ENCODE measurements around the gene SHC1. TPM values are rescaled to one million over a fixed set of nuclear protein-coding genes. Genes with fewer than 3 reads are reported as not detected.

SHC1 gene
- polyA plus RNA-seq, 1 experiment: 371 TPM

GRCh38 chr1:155001675-155002463 lies 31.3 kb upstream of the SHC1 start:
- ChIA-PET POLR2A (interaction anchor here (1.3 kb wide), 1 partner anchor 31 kb away, joined by 4 read pairs; the partner anchor contains the start of gene SHC1), CTCF (interaction anchor here (0.6 to 1.0 kb wide), 4 partner anchors 16 to 44 kb away, joined by 3 to 7 read pairs (median 4); no protein-coding TSS in a partner anchor)
- H3K27ac ChIP-seq (ENCODE audit: low read depth, low read length): peak overlapping the region; percentile 84

GRCh38 chr1:155001425-155001674 lies 30.8 kb upstream of the SHC1 start:
- Histone ChIP-seq H3K27me3 (ENCODE audit: control insufficient read depth, insufficient read depth, low read length) (no peaks in the 10 kb centered on the region), H3K4me3 (ENCODE audit: low read depth, low read length) (peak overlapping the region; percentile 76), H3K9me3 (ENCODE audit: control insufficient read depth, insufficient read depth, low read length) (no peaks in the 10 kb centered on the region; the same call in 1 of the 2 replicates), H3K27ac (ENCODE audit: low read depth, low read length) (peak overlapping the region; percentile 84)
- no peak for DNase-seq (ENCODE audit: low read depth, low spot score)
- no peak for TF ChIP-seq CTCF (IDR thresholded peaks at IDR 0.05; ENCODE audit: low read depth, low read length)
- ChIA-PET CTCF (interaction anchor here (0.5 to 0.6 kb wide), 2 partner anchors 15 to 20 kb away, joined by 3 read pairs; no protein-coding TSS in a partner anchor), POLR2A (interaction anchor here (1.3 kb wide), 1 partner anchor 31 kb away, joined by 4 read pairs; the partner anchor contains the start of gene SHC1)

More at GRCh38 chr1:155001675-155002463, 31.3 kb upstream of the SHC1 start:
- no peaks in the 10 kb centered on the region for H3K27me3 ChIP-seq (ENCODE audit: control insufficient read depth, insufficient read depth, low read length)
- H3K4me3 ChIP-seq (ENCODE audit: low read depth, low read length): peak overlapping the region; percentile 94
- no peaks in the 10 kb centered on the region; the same call in 1 of the 2 replicates for H3K9me3 ChIP-seq (ENCODE audit: control insufficient read depth, insufficient read depth, low read length)
- TF ChIP-seq CTCF (IDR thresholded peaks at IDR 0.05; ENCODE audit: low read depth, low read length): peak; percentile 68
- DNase-seq (ENCODE audit: low read depth, low spot score): peak; percentile 97

DNA sequence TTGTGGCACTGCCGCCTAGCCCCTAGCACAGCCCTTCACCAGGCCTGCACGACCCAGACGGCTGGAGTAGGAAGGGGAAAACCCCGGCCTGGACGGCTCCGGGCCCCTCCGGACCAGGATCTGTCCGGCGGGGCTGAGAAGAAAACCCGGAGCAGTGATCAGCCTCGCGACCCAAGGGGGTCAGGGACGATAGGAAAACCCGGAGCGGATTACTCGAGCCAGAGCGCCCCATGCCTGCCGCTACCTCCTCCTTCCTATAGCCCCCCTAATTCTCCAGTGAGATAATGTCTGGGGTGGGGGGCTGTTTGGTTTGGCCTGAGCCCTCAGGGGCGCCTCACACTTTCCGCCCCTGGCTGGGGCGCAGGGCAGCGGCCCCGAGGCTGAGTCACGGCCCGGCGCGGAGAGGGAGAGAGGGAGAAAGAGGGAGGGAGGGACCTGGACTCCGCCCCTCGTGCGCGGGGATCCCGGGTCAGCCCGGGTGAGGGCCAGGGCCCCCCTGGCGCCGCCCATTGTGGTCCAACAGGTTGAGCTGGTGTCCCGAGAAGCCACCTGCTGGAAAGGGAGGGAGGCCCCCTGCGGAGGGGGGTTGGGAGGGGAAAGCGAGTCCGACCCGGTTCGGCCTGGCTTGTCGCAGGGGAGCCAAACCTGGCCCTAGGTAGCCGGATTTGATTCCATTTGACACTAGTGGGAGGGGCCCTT lies 30.3 kb upstream of the SHC1 start:
- peak; percentile 52 for DNase-seq (ENCODE audit: low read depth, low spot score)
- ChIA-PET CTCF (interaction anchor here (0.5 to 2.5 kb wide), 6 partner anchors 14 to 46 kb away, joined by 3 to 20 read pairs (median 4); partner anchors contain the start of gene PBXIP1), POLR2A (interaction anchor here (1.3 to 2.0 kb wide), 2 partner anchors 30 to 40 kb away, joined by 4 read pairs; partner anchors contain the start of gene SHC1)
- Histone ChIP-seq H3K4me3 (ENCODE audit: low read depth, low read length) (peak overlapping the region; percentile 76), H3K9me3 (ENCODE audit: control insufficient read depth, insufficient read depth, low read length) (no peaks in the 10 kb centered on the region; the same call in 1 of the 2 replicates), H3K27ac (ENCODE audit: low read depth, low read length) (peak overlapping the region; percentile 84), H3K27me3 (ENCODE audit: control insufficient read depth, insufficient read depth, low read length) (no peaks in the 10 kb centered on the region)
- no peak; the same call in none of the 2 replicates for TF ChIP-seq CTCF (IDR thresholded peaks at IDR 0.05; ENCODE audit: low read depth, low read length)

GRCh38 chr1:155000411-155000725 lies 29.8 kb upstream of the SHC1 start:
- ChIA-PET POLR2A (interaction anchor here (2.0 to 2.7 kb wide), 2 partner anchors 29 to 39 kb away, joined by 4 to 15 read pairs; partner anchors contain the start of gene SHC1), CTCF (interaction anchor here (0.7 to 2.5 kb wide), 7 partner anchors 7 to 194 kb away, joined by 3 to 20 read pairs (median 4); partner anchors contain the start of gene PBXIP1)
- DNase-seq (ENCODE audit: low read depth, low spot score): no peak
- Histone ChIP-seq H3K27ac (ENCODE audit: low read depth, low read length) (peak overlapping the region; percentile 84), H3K27me3 (ENCODE audit: control insufficient read depth, insufficient read depth, low read length) (no peaks in the 10 kb centered on the region), H3K4me3 (ENCODE audit: low read depth, low read length) (peak overlapping the region; percentile 76), H3K9me3 (ENCODE audit: control insufficient read depth, insufficient read depth, low read length) (no peaks in the 10 kb centered on the region; the same call in 1 of the 2 replicates)
- no peak for TF ChIP-seq CTCF (IDR thresholded peaks at IDR 0.05; ENCODE audit: low read depth, low read length)
